Astrocyte of the spinal cord (primary cell): ENCODE data around the gene STK39.

Experiments
- DNase-seq: peaks from one replicate; pipeline ENCODE4 v3.0.0; 2011; ENCODE audit warnings: low read depth, low spot score
- H3K4me3 ChIP-seq: 2 replicates; pipeline ENCODE4 v1.5.1; 2011; ENCODE audit warnings: low read depth, mild to moderate bottlenecking, low read length, moderate library complexity
- in situ Hi-C: cut with HindIII; loops from 2 replicates; pipeline ENCODE4 v1.10.0; 2017; ENCODE audit warnings: low sequenced_read_pairs
- TF ChIP-seq, protein P1 (sequence below): IDR thresholded peaks from 2 replicates; pipeline ENCODE4 v1.5.1; 2012; ENCODE audit warnings: low read depth, mild to moderate bottlenecking, low read length, inconsistent platforms

STK39 gene

DNA sequence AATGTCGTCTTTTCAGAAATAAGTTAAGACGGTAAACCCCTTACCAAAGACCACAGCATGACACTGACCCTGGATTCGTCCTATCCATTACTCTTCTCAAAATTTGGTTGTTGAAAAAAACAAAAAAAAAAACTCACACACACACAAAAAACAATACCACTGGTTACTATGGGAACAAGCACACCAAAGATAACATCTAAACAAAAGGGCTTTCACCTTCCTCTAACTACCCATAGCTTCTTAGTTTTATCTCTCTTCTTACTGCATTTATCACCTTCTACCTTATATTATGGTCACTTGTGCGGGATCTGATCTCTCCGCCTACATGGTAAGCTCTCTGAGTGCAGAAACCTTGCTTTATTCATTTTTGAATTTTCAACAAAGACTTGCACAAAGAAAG, 192.7 kb downstream of the STK39 start:
- in situ Hi-C loops, result no loop called here
- no peak for DNase-seq
- TF ChIP-seq, protein P1, sequence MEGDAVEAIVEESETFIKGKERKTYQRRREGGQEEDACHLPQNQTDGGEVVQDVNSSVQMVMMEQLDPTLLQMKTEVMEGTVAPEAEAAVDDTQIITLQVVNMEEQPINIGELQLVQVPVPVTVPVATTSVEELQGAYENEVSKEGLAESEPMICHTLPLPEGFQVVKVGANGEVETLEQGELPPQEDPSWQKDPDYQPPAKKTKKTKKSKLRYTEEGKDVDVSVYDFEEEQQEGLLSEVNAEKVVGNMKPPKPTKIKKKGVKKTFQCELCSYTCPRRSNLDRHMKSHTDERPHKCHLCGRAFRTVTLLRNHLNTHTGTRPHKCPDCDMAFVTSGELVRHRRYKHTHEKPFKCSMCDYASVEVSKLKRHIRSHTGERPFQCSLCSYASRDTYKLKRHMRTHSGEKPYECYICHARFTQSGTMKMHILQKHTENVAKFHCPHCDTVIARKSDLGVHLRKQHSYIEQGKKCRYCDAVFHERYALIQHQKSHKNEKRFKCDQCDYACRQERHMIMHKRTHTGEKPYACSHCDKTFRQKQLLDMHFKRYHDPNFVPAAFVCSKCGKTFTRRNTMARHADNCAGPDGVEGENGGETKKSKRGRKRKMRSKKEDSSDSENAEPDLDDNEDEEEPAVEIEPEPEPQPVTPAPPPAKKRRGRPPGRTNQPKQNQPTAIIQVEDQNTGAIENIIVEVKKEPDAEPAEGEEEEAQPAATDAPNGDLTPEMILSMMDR, result no peak
- H3K4me3 ChIP-seq, result no peak overlapping the region

DNA sequence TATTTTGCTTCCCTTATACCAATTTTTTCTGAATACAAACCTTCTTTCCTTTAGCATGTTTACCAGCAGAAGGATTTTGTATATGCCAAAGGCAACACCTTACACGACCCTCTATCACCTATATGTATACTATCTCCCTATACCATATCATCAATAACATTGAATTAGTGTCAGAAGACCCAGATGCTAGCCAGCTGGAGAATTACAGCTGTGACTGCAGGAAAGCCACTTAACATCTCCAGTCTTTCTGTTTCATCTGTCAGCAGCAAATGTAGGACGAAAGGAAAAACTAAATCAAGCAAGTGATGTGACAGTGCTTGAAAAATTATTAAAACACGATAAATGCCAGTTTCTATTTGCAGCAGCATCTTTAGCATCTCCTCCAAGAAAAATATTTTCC, 193.7 kb downstream of the STK39 start:
- H3K4me3 ChIP-seq, result no peak overlapping the region
- TF ChIP-seq, protein P1, result no peak
- no peak for DNase-seq
- in situ Hi-C loops, result no loop called here

DNA sequence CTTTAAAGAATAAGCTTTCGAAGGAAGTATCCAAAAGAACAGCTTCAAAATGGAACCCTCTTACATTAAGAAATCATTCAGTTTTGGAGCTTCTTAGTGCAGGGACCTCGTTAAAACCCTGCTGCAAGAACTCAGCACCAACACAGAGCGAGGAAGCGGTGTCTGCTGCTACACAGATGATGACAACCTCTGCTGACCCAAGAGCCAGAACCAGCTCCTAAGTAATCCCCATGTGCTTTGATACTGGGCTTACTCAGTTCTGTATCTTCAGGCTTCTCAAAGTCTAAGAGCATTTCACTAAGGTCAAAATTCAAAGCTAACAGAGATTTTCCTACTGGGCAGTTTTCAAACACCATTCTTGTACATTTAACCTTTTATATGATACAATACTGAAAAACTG, 194.6 kb downstream of the STK39 start:
- DNase-seq, result no peak
- TF ChIP-seq, protein P1, result no peak
- in situ Hi-C loops, result no loop called here
- H3K4me3 ChIP-seq, result no peak overlapping the region

DNA sequence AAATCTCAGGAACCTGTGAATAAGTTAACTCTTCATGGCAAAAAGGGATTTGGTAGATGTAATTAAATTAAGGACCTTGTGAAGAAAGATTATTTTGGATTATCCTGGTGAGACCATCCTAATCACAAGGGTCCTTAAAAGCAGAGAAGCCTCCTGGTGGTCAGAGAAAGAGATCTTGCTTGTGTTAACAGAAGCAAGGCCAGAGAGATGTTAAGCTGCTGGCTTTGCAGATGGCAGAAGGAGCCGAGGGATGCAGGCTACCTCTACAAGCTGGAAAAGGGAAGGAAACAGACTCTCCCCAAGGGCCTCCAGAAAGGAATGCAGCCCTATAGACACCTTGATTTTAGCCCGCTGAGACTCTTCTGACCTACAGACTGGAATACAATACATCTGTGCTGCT, 197.0 kb downstream of the STK39 start:
- in situ Hi-C loops, result no loop called here

DNA sequence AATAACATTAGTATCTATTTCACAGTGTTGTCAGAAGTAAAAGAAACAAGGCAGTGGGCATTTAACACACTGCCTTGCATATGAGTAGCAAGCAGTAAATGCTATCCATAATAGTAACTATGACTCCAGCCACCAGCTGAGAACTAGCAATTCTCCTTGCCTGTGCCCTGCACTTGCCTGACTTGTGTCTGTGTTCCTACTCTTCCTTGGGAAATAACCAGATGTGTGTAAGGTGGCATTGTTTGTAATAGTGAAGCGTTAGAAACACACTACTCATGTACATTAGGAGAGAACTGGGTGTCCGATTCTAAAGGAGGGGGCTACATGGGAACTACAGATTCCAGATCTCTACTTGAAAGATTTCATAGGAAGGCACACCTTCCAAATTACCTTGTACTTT, 197.8 kb downstream of the STK39 start:
- TF ChIP-seq, protein P1, result no peak
- in situ Hi-C loops, result no loop called here
- H3K4me3 ChIP-seq, result no peak overlapping the region
- no peak for DNase-seq

More for the DNA sequence above, 197.0 kb downstream of the STK39 start:
- no peak overlapping the region for H3K4me3 ChIP-seq
- TF ChIP-seq, protein P1, result no peak
- DNase-seq, result no peak

DNA sequence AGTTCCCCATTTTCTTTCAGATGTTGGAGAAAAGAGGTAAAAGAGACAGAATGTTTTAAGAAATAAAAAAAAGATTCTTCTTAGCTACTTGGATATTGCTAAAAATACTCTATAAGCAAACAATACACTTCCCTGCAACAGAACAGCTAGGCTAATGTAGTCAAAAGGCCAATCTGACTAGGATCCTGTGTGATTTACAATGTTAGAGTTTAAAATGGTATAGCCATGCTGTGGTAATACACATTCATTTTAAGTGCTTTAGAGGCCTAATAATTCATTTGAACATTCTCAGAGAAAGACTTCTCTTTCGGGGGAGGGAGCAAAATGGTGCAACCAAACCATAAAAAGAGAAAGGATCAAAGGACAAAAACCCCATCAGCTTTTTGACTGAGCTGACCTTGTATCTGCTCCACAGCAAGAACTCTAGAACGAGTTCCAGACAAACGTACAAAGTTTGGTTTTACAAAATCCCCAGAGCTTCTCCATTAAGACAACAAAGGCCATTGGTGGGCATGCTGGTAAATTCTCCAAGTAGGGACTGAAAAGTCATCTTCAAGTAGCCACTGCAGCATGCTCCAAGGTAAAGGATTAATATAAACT, 200.2 kb downstream of the STK39 start:
- H3K4me3 ChIP-seq, result no peak overlapping the region
- TF ChIP-seq, protein P1, result no peak
- no peak for DNase-seq
- in situ Hi-C loops, result no loop called here
